ENCODE results near the gene CES1.
"Not testable (repeated sequence)": the region's sequence is repeated elsewhere in the genome, so short reads cannot be mapped to it uniquely, and the experiment has no call there.

The CES1 gene

DNA sequence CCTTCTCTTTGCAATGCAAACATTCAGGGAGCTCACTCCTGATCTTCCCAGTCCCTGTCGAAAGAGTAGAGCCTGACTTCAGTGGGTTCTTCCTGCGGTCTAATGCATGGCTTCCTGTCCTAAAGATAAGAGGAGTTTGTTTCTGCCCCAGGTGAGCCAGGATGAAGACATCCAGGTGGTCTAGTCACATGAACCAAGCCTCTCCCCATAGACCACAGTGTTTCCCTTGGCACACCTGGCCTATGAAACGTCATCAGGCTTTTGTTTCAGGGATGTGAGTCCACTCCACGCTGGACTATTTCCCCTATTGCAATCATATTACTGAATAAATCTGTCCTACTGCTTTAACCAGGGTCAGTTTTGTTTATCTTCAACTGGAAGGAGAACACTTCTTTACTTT lies 21.1 kb downstream of the CES1 start:
- H3K4me3 ChIP-seq (ENCODE audit: low read length), result no peak overlapping the region
- no peaks in the 10 kb centered on the region for H3K9me3 ChIP-seq (ENCODE audit: control insufficient read depth, low read depth, low read length)
- H3K4me1 ChIP-seq (ENCODE audit: control insufficient read depth, low read depth, low read length), result peaks cover 5% of the 10 kb centered on the region
- H3K9ac ChIP-seq (ENCODE audit: low read length), result no peak overlapping the region
- H3K27me3 ChIP-seq (ENCODE audit: control insufficient read depth, insufficient read depth, low read length), result no peaks in the 10 kb centered on the region
- H3K36me3 ChIP-seq (ENCODE audit: control insufficient read depth, low read depth, low read length), result no peaks in the 10 kb centered on the region
- H3K27ac ChIP-seq (ENCODE audit: low read length), result no peak overlapping the region

DNA sequence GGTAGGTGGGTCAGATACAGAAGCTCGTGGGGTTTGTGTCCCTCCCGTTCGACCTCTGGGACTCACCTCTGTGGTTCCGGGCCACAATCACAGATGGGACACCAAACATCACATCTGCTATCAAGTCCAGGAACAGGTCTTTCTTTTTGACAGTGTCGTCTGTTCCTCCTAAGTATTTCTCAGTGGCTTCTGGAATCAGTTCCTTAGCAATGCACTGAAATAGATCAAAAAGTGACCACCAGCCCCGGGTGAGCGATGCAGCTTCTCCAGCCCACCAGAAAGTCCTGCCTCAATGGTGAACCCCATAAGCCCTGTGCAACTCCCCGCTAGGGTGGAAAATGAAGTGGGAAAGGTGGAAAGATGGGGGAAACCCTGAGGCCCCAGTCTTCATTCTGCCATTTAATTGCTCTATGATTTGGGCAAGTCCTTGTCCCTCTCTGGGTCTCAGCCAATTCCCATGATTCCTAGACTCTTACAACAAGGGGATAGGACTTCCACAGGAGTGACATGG lies 22.4 kb downstream of the CES1 start:
- no peak overlapping the region for H3K4me3 ChIP-seq (ENCODE audit: low read length)
- peaks cover 5% of the 10 kb centered on the region for H3K4me1 ChIP-seq (ENCODE audit: control insufficient read depth, low read depth, low read length)
- H3K9me3 ChIP-seq (ENCODE audit: control insufficient read depth, low read depth, low read length), result no peaks in the 10 kb centered on the region
- H3K9ac ChIP-seq (ENCODE audit: low read length), result no peak overlapping the region
- no peaks in the 10 kb centered on the region for H3K36me3 ChIP-seq (ENCODE audit: control insufficient read depth, low read depth, low read length)
- no peak overlapping the region for H3K27ac ChIP-seq (ENCODE audit: low read length)
- no peaks in the 10 kb centered on the region for H3K27me3 ChIP-seq (ENCODE audit: control insufficient read depth, insufficient read depth, low read length)

DNA sequence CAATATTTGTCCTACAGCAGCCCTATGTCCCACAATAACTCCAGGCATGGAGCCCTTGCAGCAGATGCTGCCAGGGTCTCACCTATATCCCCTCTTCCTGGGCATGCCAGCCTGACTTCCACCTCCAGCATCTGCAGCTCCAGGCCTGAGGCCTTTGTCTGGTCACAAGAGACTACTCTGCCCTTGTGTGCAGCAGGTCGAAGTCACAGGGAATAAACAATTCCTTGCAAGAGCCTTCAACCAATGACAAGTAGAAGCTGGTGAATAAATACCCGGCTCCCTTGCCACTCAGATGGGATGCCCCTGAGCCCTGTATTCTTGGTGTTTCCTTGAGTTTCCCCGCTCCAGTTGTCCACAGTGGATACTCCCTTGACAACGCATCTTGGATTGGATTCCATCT lies 23.0 kb downstream of the CES1 start:
- Histone ChIP-seq H3K27me3 (ENCODE audit: control insufficient read depth, insufficient read depth, low read length) (no peaks in the 10 kb centered on the region), H3K4me3 (ENCODE audit: low read length) (no peak overlapping the region), H3K9me3 (ENCODE audit: control insufficient read depth, low read depth, low read length) (no peaks in the 10 kb centered on the region), H3K27ac (ENCODE audit: low read length) (no peak overlapping the region), H3K9ac (ENCODE audit: low read length) (no peak overlapping the region), H3K4me1 (ENCODE audit: control insufficient read depth, low read depth, low read length) (peaks cover 5% of the 10 kb centered on the region), H3K36me3 (ENCODE audit: control insufficient read depth, low read depth, low read length) (no peaks in the 10 kb centered on the region)

DNA sequence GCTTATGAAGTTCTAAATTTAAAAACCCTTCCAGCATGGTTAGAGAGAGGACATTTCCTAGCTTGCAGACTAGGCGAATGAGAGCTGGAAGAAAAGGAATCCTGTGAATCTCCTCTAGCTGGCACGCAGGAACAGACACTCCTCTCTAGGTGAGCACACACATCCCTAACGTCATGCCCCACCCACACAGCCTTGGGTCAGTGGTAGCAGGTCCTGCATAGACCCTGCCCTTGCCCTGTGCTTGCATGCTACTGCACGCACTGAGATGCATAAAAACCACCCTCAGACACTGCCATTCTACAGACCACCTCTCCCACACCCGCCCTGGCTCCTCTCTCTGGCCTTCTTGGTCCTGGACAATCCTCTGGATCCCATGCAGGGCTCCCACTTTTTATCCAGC lies 23.5 kb downstream of the CES1 start:
- Histone ChIP-seq H3K36me3 (ENCODE audit: control insufficient read depth, low read depth, low read length) (no peaks in the 10 kb centered on the region), H3K9me3 (ENCODE audit: control insufficient read depth, low read depth, low read length) (no peaks in the 10 kb centered on the region), H3K9ac (ENCODE audit: low read length) (no peak overlapping the region), H3K27me3 (ENCODE audit: control insufficient read depth, insufficient read depth, low read length) (no peaks in the 10 kb centered on the region), H3K4me1 (ENCODE audit: control insufficient read depth, low read depth, low read length) (peaks cover 5% of the 10 kb centered on the region), H3K4me3 (ENCODE audit: low read length) (no peak overlapping the region), H3K27ac (ENCODE audit: low read length) (no peak overlapping the region)

DNA sequence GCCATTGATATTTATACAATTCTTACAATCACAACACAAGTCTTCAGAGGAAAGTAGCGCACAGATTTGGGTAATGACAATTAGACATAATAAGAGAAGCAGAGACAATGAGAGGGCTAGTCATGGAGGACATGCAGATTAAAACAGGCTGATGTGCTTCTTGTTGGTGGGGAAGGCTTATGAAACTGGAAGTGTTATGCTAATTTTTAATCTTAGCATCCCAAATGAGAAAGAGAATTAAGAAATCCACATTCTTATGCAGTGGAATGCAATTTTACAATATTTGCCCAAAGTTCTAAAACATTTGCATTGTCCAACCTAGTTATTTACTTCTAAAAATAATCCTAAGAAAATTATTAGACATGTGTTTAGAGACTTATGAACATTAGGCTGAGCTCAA lies 24.6 kb downstream of the CES1 start:
- H3K9ac ChIP-seq (ENCODE audit: low read length); H3K4me3 ChIP-seq (ENCODE audit: low read length); H3K9me3 ChIP-seq (ENCODE audit: control insufficient read depth, low read depth, low read length); H3K27me3 ChIP-seq (ENCODE audit: control insufficient read depth, insufficient read depth, low read length); H3K4me1 ChIP-seq (ENCODE audit: control insufficient read depth, low read depth, low read length); H3K36me3 ChIP-seq (ENCODE audit: control insufficient read depth, low read depth, low read length); H3K27ac ChIP-seq (ENCODE audit: low read length): not testable (repeated sequence)

DNA sequence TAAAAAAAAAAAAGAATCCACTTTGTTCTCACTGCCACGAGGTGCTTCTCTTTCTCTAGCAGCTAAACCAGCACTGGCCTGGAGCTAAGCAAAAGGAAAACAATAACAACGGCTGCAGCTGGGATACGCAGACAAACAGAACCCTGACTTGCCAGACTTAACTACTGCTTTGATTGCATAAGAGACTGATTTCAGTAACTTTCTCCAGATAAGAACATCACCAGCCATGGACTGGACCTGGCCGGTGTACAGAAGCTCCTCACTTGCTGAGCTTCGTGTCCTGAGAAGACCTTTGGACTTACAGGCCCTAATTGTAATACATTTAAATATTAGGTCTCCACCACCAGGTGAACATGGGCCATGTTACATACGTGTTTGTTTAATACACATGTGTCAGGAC lies 27.8 kb downstream of the CES1 start:
- not testable (repeated sequence) for H3K27me3 ChIP-seq (ENCODE audit: control insufficient read depth, insufficient read depth, low read length); H3K9ac ChIP-seq (ENCODE audit: low read length); H3K9me3 ChIP-seq (ENCODE audit: control insufficient read depth, low read depth, low read length); H3K4me3 ChIP-seq (ENCODE audit: low read length); H3K36me3 ChIP-seq (ENCODE audit: control insufficient read depth, low read depth, low read length); H3K27ac ChIP-seq (ENCODE audit: low read length); H3K4me1 ChIP-seq (ENCODE audit: control insufficient read depth, low read depth, low read length)

DNA sequence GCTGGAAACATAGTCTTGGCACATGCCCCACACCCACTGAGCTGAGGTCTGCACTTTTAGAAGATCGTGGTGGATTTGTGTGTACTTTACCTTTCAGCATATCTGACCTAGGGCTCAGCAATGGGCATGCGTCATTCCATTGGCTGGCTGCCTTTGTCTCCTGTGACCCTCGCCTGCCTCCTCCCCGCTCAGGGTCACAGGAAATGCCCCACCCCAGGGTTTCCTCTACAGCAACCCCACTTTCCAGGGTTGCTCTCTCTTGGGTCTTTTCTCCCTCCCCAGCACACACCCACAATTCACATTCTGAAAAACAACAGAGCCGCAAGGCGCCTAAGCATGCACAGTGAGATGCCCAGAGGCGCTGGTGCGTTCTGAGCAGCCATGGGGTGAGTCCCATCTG lies 29.2 kb downstream of the CES1 start:
- not testable (repeated sequence) for H3K9me3 ChIP-seq (ENCODE audit: control insufficient read depth, low read depth, low read length); H3K4me1 ChIP-seq (ENCODE audit: control insufficient read depth, low read depth, low read length); H3K4me3 ChIP-seq (ENCODE audit: low read length); H3K27me3 ChIP-seq (ENCODE audit: control insufficient read depth, insufficient read depth, low read length); H3K27ac ChIP-seq (ENCODE audit: low read length); H3K9ac ChIP-seq (ENCODE audit: low read length); H3K36me3 ChIP-seq (ENCODE audit: control insufficient read depth, low read depth, low read length)

DNA sequence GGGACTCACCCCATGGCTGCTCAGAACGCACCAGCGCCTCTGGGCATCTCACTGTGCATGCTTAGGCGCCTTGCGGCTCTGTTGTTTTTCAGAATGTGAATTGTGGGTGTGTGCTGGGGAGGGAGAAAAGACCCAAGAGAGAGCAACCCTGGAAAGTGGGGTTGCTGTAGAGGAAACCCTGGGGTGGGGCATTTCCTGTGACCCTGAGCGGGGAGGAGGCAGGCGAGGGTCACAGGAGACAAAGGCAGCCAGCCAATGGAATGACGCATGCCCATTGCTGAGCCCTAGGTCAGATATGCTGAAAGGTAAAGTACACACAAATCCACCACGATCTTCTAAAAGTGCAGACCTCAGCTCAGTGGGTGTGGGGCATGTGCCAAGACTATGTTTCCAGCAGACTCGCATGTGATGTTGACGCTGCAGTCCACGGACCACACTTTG lies 39.9 kb downstream of the CES1 start:
- H3K4me1 ChIP-seq (ENCODE audit: control insufficient read depth, low read depth, low read length); H3K4me3 ChIP-seq (ENCODE audit: low read length); H3K9ac ChIP-seq (ENCODE audit: low read length); H3K9me3 ChIP-seq (ENCODE audit: control insufficient read depth, low read depth, low read length); H3K27ac ChIP-seq (ENCODE audit: low read length); H3K36me3 ChIP-seq (ENCODE audit: control insufficient read depth, low read depth, low read length); H3K27me3 ChIP-seq (ENCODE audit: control insufficient read depth, insufficient read depth, low read length): not testable (repeated sequence)

DNA sequence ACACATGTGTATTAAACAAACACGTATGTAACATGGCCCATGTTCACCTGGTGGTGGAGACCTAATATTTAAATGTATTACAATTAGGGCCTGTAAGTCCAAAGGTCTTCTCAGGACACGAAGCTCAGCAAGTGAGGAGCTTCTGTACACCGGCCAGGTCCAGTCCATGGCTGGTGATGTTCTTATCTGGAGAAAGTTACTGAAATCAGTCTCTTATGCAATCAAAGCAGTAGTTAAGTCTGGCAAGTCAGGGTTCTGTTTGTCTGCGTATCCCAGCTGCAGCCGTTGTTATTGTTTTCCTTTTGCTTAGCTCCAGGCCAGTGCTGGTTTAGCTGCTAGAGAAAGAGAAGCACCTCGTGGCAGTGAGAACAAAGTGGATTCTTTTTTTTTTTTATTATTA lies 41.4 kb downstream of the CES1 start:
- H3K9ac ChIP-seq (ENCODE audit: low read length); H3K9me3 ChIP-seq (ENCODE audit: control insufficient read depth, low read depth, low read length); H3K36me3 ChIP-seq (ENCODE audit: control insufficient read depth, low read depth, low read length); H3K4me1 ChIP-seq (ENCODE audit: control insufficient read depth, low read depth, low read length); H3K4me3 ChIP-seq (ENCODE audit: low read length); H3K27me3 ChIP-seq (ENCODE audit: control insufficient read depth, insufficient read depth, low read length); H3K27ac ChIP-seq (ENCODE audit: low read length): not testable (repeated sequence)

DNA sequence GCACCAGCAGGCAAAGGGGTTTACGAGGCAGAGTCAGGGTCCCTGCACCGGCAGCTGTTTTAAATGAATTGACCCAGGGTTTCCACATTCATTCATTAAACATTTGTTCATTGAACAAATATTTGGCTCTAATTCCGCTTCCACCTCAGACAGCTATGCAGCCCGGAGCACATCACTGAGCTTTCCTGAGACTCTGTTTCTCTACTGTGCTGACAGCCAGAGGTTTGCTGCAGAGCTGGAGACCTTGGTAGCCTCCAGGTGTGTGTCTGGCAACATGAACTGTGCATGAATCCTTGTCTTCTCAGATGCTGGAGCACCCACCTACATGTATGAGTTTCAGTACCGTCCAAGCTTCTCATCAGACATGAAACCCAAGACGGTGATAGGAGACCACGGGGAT lies 42.7 kb downstream of the CES1 start:
- H3K27me3 ChIP-seq (ENCODE audit: control insufficient read depth, insufficient read depth, low read length); H3K4me3 ChIP-seq (ENCODE audit: low read length); H3K9ac ChIP-seq (ENCODE audit: low read length); H3K36me3 ChIP-seq (ENCODE audit: control insufficient read depth, low read depth, low read length); H3K9me3 ChIP-seq (ENCODE audit: control insufficient read depth, low read depth, low read length); H3K27ac ChIP-seq (ENCODE audit: low read length); H3K4me1 ChIP-seq (ENCODE audit: control insufficient read depth, low read depth, low read length): not testable (repeated sequence)

DNA sequence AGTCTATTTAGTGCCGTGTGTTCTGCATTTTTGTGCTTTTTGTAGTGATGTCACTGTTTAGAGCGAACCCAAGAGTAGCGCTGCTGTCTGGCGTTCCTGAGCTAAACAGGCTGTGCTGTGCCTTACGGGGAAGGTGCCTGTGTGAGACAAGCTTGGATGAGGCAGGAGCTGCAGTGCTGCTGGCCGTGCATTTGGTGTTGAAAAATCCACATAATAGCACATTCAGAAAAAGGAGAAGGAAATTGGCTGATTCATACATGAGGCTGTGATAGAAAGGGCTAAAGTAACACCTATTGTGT lies 50.2 kb downstream of the CES1 start:
- H3K4me3 ChIP-seq (ENCODE audit: low read length); H3K9ac ChIP-seq (ENCODE audit: low read length); H3K9me3 ChIP-seq (ENCODE audit: control insufficient read depth, low read depth, low read length); H3K27me3 ChIP-seq (ENCODE audit: control insufficient read depth, insufficient read depth, low read length); H3K27ac ChIP-seq (ENCODE audit: low read length); H3K4me1 ChIP-seq (ENCODE audit: control insufficient read depth, low read depth, low read length); H3K36me3 ChIP-seq (ENCODE audit: control insufficient read depth, low read depth, low read length): not testable (repeated sequence)

DNA sequence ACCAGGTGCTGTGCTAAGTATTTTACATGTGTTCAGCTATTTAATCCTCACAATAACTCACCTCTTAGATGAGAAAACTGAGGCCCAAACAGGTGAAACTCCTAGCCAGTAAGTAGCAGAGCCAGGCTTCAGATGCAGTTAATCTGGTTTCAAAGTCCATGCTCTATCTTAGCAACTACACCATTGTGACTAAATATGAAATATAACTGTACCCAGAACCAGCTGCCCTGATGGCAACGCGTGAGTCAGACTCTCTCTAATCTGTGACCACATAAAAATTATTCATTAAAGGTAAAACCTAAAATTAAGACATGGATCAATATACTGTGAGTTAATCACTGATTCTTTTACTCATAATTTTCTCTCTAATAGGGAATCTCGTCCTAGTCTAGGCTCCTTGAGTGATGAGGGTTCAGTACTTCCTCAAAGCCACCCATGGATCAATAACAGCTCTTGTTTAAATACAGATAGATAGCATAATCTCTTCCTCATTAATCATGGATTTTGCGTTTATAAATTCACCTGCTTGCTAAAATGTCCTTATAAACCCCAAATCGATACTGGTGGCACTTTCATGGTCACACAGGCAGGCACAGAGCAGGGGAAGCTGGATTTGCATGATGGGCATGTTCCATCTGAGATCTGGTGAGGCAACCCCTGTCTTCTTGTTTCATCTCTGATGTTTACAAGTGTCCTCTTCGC lies 50.7 kb downstream of the CES1 start:
- H3K4me3 ChIP-seq (ENCODE audit: low read length); H3K27ac ChIP-seq (ENCODE audit: low read length); H3K27me3 ChIP-seq (ENCODE audit: control insufficient read depth, insufficient read depth, low read length); H3K4me1 ChIP-seq (ENCODE audit: control insufficient read depth, low read depth, low read length); H3K9ac ChIP-seq (ENCODE audit: low read length); H3K9me3 ChIP-seq (ENCODE audit: control insufficient read depth, low read depth, low read length); H3K36me3 ChIP-seq (ENCODE audit: control insufficient read depth, low read depth, low read length): not testable (repeated sequence)

Data from iPS-18a (cell line).